A673 (cell line): ENCODE data around the gene RESP18.

ENCODE experiments used
- CTCF ChIP-seq: fragments of 300-800, 200-600 bp; sonication (generic); conservative IDR thresholded peaks from 2 replicates; pipeline ENCODE4 v1.5.1; 2017; ENCODE audit warnings: low read depth, mild to moderate bottlenecking, antibody characterized with exemption, low read length, moderate library complexity, mixed read lengths
- EZH2 ChIP-seq: fragments of 200-600 bp; sonication (generic); IDR thresholded peaks from 2 replicates; pipeline ENCODE4 v1.6.1; 2017; ENCODE audit warnings: borderline replicate concordance, low read depth, mild to moderate bottlenecking, mixed read lengths, antibody characterized with exemption, low read length; ENCODE audit not compliant: poor library complexity, severe bottlenecking

GRCh38 chr2:219306047-219306446 lies 26.5 kb downstream of the RESP18 start:
- TF ChIP-seq EZH2 = no peak
- TF ChIP-seq CTCF = no peak
